Activated CD4-positive, alpha-beta T cell treated with anti-CD3 and anti-CD28 coated beads, Interleukin-2, amount 50 U/mL, for 16 hours (primary cell): ENCODE results near the gene DLEC1.
"Not testable (repeated sequence)": the region's sequence is repeated elsewhere in the genome, so short reads cannot be mapped to it uniquely, and the experiment has no call there.

Source experiments
- DNase-seq: peaks from one replicate; pipeline ENCODE4 v3.0.0-alpha.2; 2020

Gene DLEC1

GRCh38 chr3:38038447-38038911 lies 529 bp upstream of the DLEC1 start:
- DNase-seq, result peak; percentile 74

- peak; percentile 41 for DNase-seq
Observed at GRCh38 chr3:38039899-38040261, 872 bp downstream of the DLEC1 start.

- no peak for DNase-seq
Observed at GRCh38 chr3:38040401-38040800, 1.4 kb downstream of the DLEC1 start.

- DNase-seq, result no peak
Observed at GRCh38 chr3:38043486-38043885, 4.5 kb downstream of the DLEC1 start.

DNA sequence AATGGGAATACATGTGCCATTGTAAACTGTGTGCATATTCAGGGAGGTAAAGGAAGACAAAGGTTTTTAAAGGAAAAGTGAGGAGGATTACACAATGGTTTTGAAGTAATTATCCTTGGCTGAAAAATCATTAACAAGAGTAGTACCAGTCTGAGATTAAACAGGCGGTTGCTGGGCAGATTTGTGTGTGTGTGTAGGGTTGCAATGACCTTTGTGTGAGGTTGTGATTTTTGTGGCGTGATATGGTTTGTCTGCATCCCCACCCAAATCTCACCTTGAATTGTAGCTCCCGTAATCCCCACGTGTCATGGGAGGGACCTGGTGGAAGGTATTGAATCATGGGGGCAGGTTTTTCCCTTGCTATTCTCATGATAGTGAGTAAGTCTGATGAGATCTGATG lies 7.0 kb downstream of the DLEC1 start:
- DNase-seq, result no peak

GRCh38 chr3:38046821-38047220 lies 7.8 kb downstream of the DLEC1 start:
- no peak for DNase-seq

- no peak for DNase-seq
Observed at GRCh38 chr3:38047896-38048295, 8.9 kb downstream of the DLEC1 start.

DNA sequence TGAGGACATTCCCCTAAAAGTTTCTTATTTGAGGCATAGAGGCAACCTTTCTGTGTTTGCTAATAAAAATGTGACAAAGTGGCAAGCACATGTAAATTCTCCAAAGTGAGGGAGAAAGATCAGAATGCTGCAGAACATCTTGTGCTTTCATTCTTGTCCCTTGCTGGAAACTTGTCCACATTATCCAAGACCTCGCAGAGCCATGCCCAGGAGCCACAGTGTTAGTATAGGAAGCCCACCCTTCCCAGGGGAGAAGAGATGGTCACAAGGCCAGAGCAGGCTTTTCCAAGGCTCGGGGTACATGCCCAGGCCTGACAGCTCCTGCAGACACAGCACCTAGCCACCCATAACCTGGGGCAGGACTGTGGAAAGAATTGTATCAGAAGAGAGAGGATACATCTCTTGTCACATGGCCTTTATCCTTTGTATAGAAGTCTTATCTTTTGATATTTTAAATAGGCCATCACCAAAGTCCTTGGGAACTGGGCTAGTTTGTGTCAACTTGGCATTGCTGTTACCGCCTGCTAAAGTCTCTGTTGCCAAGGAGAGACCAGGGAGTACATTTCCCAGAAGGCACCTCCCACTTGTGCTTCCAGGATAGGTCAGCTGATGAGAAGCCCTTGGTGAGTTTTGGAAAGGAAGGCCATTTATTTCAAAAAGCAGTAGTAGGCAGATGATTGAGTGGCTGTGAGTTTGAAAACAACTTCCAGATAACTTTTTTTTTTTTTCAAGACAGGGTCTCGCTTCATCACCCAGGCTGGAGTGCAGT lies 10.5 kb downstream of the DLEC1 start:
- no peak for DNase-seq

- DNase-seq, result no peak
Observed at GRCh38 chr3:38051131-38051530, 12.1 kb downstream of the DLEC1 start.

GRCh38 chr3:38053286-38053685 lies 14.3 kb downstream of the DLEC1 start:
- DNase-seq, result not testable (repeated sequence)

GRCh38 chr3:38053813-38054498 lies 14.9 kb downstream of the DLEC1 start:
- DNase-seq, result not testable (repeated sequence)

DNA sequence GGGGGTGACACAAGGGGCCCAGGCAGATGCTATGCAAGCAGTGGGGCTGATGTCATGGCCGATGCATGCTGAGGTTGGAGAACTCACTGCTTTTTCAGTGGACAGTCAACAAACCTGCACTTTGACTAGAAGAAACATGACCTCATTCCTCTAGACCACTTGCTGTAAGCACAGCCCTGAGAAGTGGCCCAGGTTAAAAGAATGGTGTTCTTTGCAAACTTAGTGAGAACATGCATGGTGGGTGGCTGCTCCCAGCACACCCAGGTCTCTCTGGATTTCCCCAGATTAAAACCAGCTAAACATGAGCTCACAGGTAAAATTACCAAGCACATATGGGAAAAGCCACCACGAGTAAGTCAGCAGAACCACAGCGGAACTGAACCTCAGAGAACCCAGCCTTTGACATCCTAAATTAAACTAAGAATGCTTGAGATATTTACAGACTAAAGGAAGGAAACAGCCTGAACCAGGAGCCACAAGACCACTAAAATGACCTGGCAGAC lies 15.5 kb downstream of the DLEC1 start:
- DNase-seq, result peak; percentile 33

DNA sequence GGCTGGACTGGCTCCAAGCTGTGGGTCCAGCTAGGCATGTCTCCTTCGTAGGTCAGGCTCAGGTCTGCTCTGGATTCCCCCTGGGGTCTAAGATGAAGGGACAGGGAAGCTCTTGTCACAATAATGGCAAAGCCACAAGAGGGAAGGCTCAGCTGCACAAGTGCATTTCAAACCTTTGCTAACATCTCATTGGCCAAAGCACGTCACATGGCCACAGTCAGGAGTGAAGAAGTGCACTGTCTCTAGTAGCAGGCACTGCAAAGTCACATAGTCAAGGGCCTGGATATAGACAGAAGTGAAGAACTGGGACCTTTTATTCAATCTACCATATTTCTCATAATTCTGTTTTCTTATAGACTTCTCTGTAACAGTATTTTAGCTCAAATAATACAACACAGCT lies 20.1 kb downstream of the DLEC1 start:
- DNase-seq, result no peak

GRCh38 chr3:38059591-38059990 lies 20.6 kb downstream of the DLEC1 start:
- DNase-seq, result no peak

GRCh38 chr3:38062809-38063208 lies 23.8 kb downstream of the DLEC1 start:
- DNase-seq, result no peak

DNA sequence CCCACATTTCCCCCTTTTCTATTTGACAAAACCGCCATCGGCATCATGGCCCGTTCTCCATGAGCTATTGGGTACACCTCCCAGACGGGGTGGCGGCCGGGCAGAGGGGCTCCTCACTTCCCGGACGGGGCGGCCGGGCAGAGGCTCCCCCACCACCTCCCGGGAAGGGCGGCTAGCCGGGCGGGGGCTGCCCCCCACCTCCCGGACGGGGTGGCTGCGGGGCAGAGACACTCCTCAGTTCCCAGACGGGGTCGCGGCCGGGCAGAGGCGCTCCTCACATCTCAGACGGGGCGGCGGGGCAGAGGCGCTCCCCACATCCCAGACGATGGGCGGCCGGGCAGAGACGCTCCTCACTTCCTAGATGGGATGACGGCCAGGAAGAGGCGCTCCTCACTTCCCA lies 25.4 kb downstream of the DLEC1 start:
- not testable (repeated sequence) for DNase-seq

- DNase-seq, result no peak
Observed at GRCh38 chr3:38067508-38068233, 28.7 kb downstream of the DLEC1 start.

DNA sequence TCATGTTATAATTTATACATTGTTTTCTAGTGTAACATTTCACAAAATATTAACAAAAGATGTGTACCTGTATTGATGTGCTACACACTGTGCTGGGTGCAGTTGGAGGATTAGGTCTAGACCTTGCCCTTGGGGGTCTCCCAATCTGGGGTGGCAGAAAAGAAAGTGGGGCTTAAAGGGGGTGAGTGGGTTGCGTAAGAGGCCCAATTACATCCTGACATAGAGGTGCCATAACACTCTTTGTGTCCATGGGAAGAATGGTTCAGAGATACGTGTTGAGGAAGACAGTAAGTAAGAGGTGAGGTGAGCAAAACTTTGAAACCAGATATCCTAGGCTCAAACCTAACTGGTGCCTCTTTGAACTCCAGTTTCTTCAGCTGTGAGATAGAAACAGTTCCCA lies 31.0 kb downstream of the DLEC1 start:
- no peak for DNase-seq

DNA sequence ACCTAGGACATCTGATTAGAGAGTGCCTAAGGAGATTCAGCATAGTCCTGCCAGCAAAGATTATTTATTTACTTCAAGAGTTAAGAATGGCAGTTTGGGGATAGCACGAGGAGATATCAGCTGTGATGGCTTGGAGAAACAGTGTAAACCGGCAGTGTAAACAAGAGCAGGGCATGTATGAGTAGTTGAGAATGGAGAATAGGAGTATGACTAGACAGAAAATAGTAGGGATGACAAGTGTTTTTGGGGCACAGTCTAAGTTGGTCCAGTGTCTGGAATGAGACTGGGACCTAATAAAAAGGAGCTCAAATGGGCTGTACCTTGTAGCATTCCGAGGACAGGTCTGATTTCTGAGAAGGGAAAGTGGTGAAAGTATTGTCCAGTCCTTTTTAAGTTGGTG lies 38.1 kb downstream of the DLEC1 start:
- DNase-seq, result not testable (repeated sequence)

DNA sequence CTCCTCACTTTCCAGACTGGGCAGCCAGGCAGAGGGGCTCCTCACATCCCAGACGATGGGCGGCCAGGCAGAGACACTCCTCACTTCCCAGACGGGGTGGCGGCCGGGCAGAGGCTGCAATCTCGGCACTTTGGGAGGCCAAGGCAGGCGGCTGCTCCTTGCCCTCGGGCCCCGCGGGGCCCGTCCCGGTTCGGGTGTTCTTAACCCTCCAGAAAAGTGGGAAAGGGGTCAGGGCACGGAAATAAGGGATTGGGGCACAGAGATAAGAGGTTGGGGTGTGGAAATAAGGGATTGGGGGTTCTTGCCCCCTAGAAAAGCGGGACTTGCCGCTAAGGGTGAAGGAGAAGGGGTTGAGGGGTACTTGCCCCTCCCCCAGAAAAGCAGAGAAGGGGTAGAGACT lies 43.3 kb downstream of the DLEC1 start:
- DNase-seq, result not testable (repeated sequence)

DNA sequence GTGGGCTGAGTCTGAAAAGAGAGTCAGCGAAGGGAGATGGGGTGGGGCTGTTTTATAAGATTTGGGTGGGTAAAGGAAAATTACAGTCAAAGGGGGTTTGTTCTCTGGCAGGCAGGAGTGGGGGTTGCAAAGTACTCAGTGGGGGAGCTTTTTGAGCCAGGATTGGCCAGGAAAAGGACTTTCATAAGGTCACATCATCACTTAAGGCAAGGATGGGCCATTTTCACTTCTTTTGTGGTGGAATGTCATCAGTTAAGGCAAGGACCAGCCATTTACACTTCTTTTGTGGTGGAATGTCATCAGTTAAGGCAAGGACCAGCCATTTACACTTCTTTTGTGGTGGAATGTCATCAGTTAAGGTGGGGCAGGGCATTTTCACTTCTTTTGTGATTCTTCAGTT lies 44.2 kb downstream of the DLEC1 start:
- not testable (repeated sequence) for DNase-seq

GRCh38 chr3:38083871-38084333 lies 44.9 kb downstream of the DLEC1 start:
- no peak for DNase-seq
